Omental fat pad (tissue), 4 donors: ENCODE data around the gene FANCC. TPM values are rescaled to one million over a fixed set of nuclear protein-coding genes. Genes with fewer than 3 reads are reported as not detected.

ENCODE experiments used
- ATAC-seq: fragments of 150-250 bp; one replicate; pipeline ENCODE4 v1.9.1; 2016; ENCODE audit warnings: mild to moderate bottlenecking, moderate library complexity; ENCODE audit not compliant: low FRiP score
- DNase-seq: peaks from one replicate; pipeline ENCODE4 v3.0.0-alpha.2; 2019; ENCODE audit warnings: low spot score
- total RNA-seq, 4 donors: library from RNA; depleted of rRNA; stranded (reverse); fragments of >200 nt; gene quantifications; one replicate each; pipeline ENCODE4 v1.1.0, GENCODE V29; 2016
- TF ChIP-seq, protein P1 (sequence below), 3 donors: fragments of 450-650 bp; IDR thresholded peaks; one replicate each; pipeline ENCODE4 v1.5.1; 2016 to 2017; ENCODE audit warnings: antibody characterized with exemption in 3 of 3, mild to moderate bottlenecking in 3 of 3, moderate library complexity in 2 of 3

The FANCC gene
- total RNA-seq, 4 donors from 2014 or later = 4.6 to 6.8 (median 6.1) TPM

DNA sequence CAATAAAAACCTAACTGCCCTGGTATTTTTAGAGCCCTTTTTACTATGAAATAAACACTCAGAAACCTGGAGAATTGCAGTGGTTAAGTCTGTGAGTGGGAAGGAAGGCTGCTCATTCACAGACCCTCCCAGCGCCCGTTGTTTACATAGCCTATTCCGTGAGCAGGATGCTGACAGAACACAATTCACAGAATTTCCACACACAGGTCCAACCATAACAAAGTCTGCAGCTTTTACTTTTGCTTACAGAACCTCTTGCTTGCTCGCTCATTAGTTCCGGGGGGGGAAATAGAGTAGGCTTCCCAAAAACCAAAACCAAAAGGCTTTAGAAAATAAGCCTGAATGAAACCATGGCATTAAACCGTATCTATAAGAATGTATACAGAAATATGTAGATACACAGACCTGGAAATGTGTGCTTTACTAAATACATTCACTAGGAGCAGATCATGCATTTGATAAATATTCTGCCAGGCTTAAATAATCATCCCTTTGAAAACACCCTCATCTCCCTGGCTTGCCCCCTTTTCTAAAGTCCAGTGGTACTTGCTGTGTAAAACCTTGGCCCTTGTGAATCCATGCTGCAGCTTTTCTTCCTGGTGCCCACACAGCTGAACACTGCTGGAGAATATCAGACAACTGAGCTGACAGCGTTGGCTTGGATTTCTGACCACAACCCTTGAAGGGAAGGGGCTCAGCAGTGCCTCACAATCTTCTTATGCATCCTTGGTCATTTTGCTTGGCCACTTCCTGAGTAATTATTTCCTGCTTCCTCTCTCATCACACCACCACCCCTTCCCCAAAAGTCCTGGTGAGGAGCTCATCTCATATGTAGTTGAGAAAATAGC lies 128.0 kb downstream of the FANCC start:
- TF ChIP-seq, protein P1, sequence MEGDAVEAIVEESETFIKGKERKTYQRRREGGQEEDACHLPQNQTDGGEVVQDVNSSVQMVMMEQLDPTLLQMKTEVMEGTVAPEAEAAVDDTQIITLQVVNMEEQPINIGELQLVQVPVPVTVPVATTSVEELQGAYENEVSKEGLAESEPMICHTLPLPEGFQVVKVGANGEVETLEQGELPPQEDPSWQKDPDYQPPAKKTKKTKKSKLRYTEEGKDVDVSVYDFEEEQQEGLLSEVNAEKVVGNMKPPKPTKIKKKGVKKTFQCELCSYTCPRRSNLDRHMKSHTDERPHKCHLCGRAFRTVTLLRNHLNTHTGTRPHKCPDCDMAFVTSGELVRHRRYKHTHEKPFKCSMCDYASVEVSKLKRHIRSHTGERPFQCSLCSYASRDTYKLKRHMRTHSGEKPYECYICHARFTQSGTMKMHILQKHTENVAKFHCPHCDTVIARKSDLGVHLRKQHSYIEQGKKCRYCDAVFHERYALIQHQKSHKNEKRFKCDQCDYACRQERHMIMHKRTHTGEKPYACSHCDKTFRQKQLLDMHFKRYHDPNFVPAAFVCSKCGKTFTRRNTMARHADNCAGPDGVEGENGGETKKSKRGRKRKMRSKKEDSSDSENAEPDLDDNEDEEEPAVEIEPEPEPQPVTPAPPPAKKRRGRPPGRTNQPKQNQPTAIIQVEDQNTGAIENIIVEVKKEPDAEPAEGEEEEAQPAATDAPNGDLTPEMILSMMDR (IDR thresholded peaks at IDR 0.05) = no peak
- DNase-seq (no peak), ATAC-seq (no peak)

DNA sequence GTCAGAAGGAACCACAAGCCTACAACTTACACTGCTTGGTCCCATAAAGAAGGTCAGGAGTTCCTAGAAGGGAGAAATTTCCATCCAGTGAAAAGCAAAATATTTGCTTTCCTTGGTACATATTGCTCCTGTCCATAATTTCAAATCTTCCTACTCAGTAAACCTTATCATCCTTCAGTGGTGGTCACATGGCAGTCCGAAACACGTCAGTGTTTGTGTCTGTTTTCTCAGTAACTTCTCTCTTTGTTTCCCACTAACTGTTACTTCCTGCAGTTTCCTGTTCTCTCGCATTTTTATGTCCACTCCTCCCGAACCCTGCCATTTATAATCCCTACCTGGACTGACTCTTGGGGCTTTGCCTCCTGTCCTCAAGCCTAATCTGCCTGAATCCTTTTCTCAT lies 129.1 kb downstream of the FANCC start:
- no peak for ATAC-seq
- TF ChIP-seq, protein P1 (IDR thresholded peaks at IDR 0.05) = no peak
- no peak for DNase-seq

GRCh38 chr9:95185956-95186355 lies 131.6 kb downstream of the FANCC start:
- ATAC-seq (no peak), DNase-seq (no peak)
- TF ChIP-seq, protein P1 (IDR thresholded peaks at IDR 0.05) = no peak

DNA sequence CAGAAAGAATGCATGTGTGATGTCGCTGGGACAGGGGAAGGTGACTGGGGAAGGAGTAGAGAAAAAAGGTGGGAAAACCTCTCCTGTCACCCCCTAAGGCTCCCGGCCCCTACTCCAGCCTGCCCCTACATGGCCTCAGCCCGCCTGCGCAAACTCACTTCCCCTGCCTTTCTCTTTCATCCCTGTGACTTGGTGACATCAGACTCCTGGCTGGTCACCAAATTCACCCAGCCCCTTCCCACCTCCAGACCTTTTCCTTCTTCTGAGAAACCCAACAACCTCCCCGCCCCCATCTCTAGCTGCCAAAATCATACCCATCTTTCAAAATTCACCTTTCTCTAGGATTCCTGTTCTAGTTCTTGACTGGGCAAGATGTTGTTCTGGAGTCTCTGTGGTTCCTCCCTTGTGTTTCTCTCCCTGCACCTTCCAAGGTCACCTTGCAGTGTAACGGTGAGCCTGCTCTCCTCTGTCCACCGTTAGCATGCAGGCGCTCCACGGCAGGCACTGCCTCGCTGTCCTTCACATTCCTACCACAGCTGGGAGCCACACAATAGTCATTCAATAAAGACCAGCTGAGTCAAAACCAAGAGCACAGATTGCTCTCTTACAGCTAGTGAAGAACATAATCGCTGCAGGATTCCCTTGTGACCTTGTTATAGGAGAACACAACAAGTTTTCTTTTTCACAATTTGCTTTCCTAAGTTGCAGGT lies 134.5 kb downstream of the FANCC start:
- DNase-seq = no peak
- no peak for ATAC-seq
- TF ChIP-seq, protein P1 (IDR thresholded peaks at IDR 0.05) = no peak

DNA sequence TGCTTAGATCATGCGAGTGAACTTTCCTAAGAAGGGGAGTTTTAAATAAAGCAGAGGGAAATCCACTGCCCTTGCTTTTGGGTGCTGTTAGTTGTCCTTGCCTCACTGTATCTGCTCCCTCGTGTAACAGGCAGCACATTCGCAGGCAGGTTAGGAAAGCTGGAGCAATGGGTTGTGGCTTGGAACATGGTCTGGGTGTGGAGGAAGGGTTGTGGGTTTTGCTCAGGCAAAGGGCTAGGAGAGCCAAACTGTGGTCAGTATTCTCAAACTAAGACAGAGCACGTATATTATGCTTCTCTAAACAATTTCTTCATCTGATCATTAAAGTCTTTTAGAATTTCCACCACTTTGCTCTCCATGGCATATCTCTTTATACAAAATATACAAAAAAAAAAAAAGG lies 135.7 kb downstream of the FANCC start:
- DNase-seq (no peak), ATAC-seq (no peak)
- TF ChIP-seq, protein P1 (IDR thresholded peaks at IDR 0.05) = no peak

GRCh38 chr9:95181226-95181818 lies 136.2 kb downstream of the FANCC start:
- DNase-seq (no peak), ATAC-seq (no peak)
- TF ChIP-seq, protein P1 (IDR thresholded peaks at IDR 0.05) = no peak
